SK-N-SH treated with all-trans-retinoic acid at 6 μM for 48 hours (cell line): ENCODE results near the gene DNASE1L1.

Experiments
- ARNTL ChIP-seq: fragments of 450-650 bp; formaldehyde crosslinking; IDR thresholded peaks from 2 replicates; pipeline ENCODE4 v1.5.0; 2020; ENCODE audit warnings: low read depth, mild to moderate bottlenecking, moderate library complexity, borderline replicate concordance
- CREB5 ChIP-seq: fragments of 250-450 bp; sonication (Bioruptor Pico); IDR thresholded peaks from 2 replicates; pipeline ENCODE4 v1.5.1; 2020; ENCODE audit warnings: low read depth, mild to moderate bottlenecking, moderate library complexity
- CSDC2 ChIP-seq: fragments of 250-450 bp; sonication (Bioruptor Pico); IDR thresholded peaks from 2 replicates; pipeline ENCODE4 v1.5.0; 2020; ENCODE audit warnings: mild to moderate bottlenecking, moderate library complexity
- CSRNP3 ChIP-seq: fragments of 250-450 bp; sonication (Bioruptor Pico); IDR thresholded peaks from 2 replicates; pipeline ENCODE4 v1.5.1; 2021; ENCODE audit warnings: mild to moderate bottlenecking, moderate library complexity
- ESRRG ChIP-seq: fragments of 250-450 bp; sonication (Bioruptor Pico); IDR thresholded peaks from 2 replicates; pipeline ENCODE4 v1.6.1; 2021; ENCODE audit warnings: mild to moderate bottlenecking
- GLIS3 ChIP-seq: fragments of 250-450 bp; sonication (Bioruptor Pico); IDR thresholded peaks from 2 replicates; pipeline ENCODE4 v1.5.0; 2020; ENCODE audit warnings: mild to moderate bottlenecking, moderate library complexity
- PATZ1 ChIP-seq: fragments of 250-450 bp; sonication (Bioruptor Pico); IDR thresholded peaks from 2 replicates; pipeline ENCODE4 v1.8.0; 2020; ENCODE audit warnings: mild to moderate bottlenecking, moderate library complexity, borderline replicate concordance
- POU6F1 ChIP-seq: fragments of 250-450 bp; sonication (Bioruptor Pico); IDR thresholded peaks from 2 replicates; pipeline ENCODE4 v1.8.0; 2021; ENCODE audit warnings: low read depth, mild to moderate bottlenecking, moderate library complexity, borderline replicate concordance
- RARB ChIP-seq: fragments of 250-450 bp; sonication (Bioruptor Pico); IDR thresholded peaks from 2 replicates; pipeline ENCODE4 v1.8.0; 2021; ENCODE audit warnings: mild to moderate bottlenecking, moderate library complexity
- TCF4 ChIP-seq: fragments of 250-450 bp; sonication (Bioruptor Pico); IDR thresholded peaks from 2 replicates; pipeline ENCODE4 v1.8.0; 2021; ENCODE audit warnings: mild to moderate bottlenecking, moderate library complexity, borderline replicate concordance
- TOX ChIP-seq: fragments of 250-450 bp; sonication (Bioruptor Pico); IDR thresholded peaks from 2 replicates; pipeline ENCODE4 v1.8.0; 2021; ENCODE audit warnings: mild to moderate bottlenecking, moderate library complexity, borderline replicate concordance
- TSHZ2 ChIP-seq: fragments of 250-450 bp; sonication (Bioruptor Pico); IDR thresholded peaks from 2 replicates; pipeline ENCODE4 v1.5.0; 2020; ENCODE audit warnings: mild to moderate bottlenecking, moderate library complexity
- ZNF565 ChIP-seq: fragments of 450-650 bp; formaldehyde crosslinking; conservative IDR thresholded peaks from 2 replicates; pipeline ENCODE4 v1.5.0; 2020; ENCODE audit warnings: low read depth, mild to moderate bottlenecking, moderate library complexity
- ZNF70 ChIP-seq: fragments of 450-650 bp; formaldehyde crosslinking; IDR thresholded peaks from 2 replicates; pipeline ENCODE4 v1.5.0; 2020; ENCODE audit warnings: mild to moderate bottlenecking, moderate library complexity

GRCh38 chrX:154401045-154401799, 7.8 kb downstream of the DNASE1L1 start:
- TF ChIP-seq RARB (CRISPR knock-in tag) (0 out of 2 replicates have a peak, but pooled peaks have one; percentile 46), ZNF70 (CRISPR knock-in tag) (no peak), CSRNP3 (CRISPR knock-in tag) (0 out of 2 replicates have a peak, but pooled peaks have one; percentile 69), TCF4 (CRISPR knock-in tag) (no peak), ESRRG (0 out of 2 replicates have a peak, but pooled peaks have one; percentile 28), PATZ1 (CRISPR knock-in tag) (no peak; the same call in 1 of the 2 replicates), POU6F1 (CRISPR knock-in tag) (no peak), CSDC2 (CRISPR knock-in tag) (no peak), ZNF565 (CRISPR knock-in tag) (no peak), CREB5 (CRISPR knock-in tag) (peak; percentile 50), TOX (no peak), GLIS3 (CRISPR knock-in tag) (no peak; the same call in 1 of the 2 replicates), TSHZ2 (CRISPR knock-in tag) (no peak), ARNTL (CRISPR knock-in tag) (0 out of 2 replicates have a peak, but pooled peaks have one; percentile 6)
